GM21526 (cell line): ENCODE data around the gene HTR1E.
"Not testable (repeated sequence)": the region's sequence is repeated elsewhere in the genome, so short reads cannot be mapped to it uniquely, and the experiment has no call there.

Experiments
- ATAC-seq: cut with Tn5 transposase; IDR thresholded peaks from one replicate; pipeline ENCODE4 v1.9.1; 2021; ENCODE audit warnings: moderate library complexity; ENCODE audit not compliant: unreplicated experiment, low FRiP score

The HTR1E gene

DNA sequence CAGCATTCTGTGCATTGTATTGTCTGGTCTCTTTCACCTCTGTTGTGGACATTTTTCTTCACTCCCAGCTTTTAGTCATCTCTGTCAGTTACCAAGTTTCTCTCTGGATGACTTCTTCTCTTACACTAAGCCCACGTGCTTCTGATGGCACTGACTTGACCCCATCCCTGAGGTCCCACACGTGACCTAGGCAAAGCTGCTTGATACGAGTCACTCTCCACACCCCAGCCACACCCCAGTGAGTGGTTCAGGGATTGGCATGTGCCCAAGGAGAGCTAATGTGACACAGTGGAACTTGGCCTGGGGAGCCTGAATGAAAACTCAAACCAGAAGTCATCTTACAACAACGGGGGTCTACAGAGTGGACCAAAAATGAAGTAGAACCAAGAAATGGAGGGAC is 32.2 kb downstream of the HTR1E start:
- no peak for ATAC-seq

- no peak for ATAC-seq
Measured at GRCh38 chr6:86973088-86973487, 35.8 kb downstream of the HTR1E start.

DNA sequence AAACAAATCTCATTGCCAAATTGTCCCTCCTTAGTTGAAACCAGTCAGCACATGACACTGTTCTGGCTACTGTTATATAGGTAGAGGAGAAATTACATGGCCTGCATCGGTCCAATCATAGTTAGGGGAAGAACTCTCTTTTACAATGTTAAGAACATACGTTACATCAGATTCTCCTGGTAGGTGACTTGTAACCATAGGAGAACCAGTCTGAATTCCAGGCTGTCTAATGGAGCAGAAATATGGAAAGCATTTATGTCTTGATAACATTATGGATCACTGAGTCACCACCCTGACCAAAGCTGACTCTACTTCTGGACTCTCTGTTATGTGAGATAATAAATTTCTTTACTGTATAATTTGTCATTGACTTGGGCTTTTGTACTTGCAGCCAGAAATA is 40.9 kb downstream of the HTR1E start:
- ATAC-seq = no peak

DNA sequence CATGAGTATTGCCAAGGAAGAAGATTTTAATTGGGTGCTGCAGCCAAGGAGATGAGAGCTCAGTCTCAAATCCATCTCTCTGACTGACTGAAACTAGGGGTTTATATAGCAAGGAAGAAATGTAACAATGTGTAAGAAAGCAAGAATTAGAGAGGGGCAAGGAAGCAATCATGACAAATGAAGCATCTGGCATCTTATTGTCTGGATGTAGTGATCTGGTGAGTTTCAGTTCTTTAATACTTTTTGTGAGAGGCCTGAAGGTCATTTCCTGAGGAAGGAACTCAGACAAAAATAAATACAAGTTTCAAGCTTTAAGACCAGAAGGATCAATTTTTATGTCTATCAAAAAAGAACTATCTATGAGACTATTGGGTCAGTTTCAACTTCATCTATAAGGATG is 64.2 kb downstream of the HTR1E start:
- ATAC-seq = no peak

- ATAC-seq = not testable (repeated sequence)
Measured at GRCh38 chr6:87002391-87002790, 65.1 kb downstream of the HTR1E start.

DNA sequence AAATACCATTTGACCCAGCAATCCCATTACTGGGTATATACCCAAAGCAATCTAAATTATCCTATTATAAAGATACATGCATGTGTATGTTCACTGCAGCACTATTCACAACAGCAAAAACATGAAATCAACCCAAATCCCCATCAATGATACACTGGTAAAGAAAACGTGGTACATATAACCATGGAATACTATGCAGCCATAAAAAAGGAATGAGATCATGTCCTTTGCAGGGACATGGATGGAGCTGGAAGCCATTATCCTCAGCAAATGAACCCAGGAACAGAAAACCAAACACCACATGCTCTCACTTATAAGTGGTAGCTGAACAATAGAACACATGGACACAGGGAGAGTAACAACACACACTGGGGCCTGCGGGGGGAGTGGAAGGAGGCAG is 69.2 kb downstream of the HTR1E start:
- ATAC-seq = not testable (repeated sequence)

DNA sequence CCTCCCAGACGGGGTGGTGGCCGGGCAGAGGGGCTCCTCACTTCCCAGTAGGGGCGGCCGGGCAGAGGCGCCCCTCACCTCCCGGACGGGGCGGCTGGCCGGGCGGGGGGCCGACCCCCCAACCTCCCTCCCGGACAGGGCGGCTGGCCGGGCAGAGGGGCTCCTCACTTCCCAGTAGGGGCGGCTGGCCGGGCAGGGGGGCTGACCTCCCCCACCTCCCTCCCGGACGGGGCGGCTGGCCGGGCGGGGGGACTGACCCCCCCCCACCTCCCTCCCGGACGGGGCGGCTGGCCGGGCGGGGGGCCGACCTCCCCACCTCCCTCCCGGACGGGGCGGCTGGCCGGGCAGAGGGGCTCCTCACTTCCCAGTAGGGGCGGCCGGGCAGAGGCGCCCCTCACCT is 72.3 kb downstream of the HTR1E start:
- ATAC-seq = not testable (repeated sequence)

GRCh38 chr6:87012035-87012434 is 74.7 kb downstream of the HTR1E start:
- ATAC-seq = no peak

DNA sequence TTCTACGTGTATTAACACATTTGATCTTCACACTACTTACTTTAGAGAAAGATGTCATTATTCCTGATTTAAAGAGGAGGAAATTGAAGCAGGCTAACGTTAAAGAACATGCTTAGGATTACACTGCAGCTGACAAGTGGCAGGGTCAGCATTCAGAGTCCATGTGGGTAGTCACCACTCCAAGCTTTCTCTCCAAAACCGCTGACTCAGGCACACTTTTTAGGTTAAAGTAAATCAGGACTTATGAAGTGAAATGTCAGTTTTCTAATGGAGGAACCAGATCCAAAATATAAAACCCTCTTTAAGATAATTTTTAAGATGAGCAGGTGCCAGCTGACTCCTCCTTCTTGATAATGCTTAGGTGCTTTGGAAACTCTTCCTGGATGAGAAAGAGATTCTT is 75.4 kb downstream of the HTR1E start:
- ATAC-seq = no peak

GRCh38 chr6:87016772-87017171 is 79.4 kb downstream of the HTR1E start:
- no peak for ATAC-seq

DNA sequence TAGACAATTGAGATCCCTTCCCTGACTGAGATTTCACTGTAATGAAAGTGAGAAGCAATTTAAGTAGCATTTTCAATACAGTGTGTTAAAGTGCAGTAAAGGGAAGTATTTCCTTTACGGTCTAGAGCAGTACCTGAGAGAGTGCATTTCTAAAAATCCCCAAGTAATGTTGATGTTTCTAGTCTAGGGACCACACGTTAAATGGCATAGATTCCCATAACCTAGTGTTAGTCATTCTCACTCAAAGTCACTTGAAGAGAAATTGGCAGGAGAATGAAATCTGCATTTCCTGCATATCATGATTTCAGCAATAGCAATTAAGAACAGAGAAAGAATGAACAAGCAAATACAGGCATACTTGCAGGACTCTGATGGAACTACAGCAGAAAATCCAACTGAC is 89.7 kb downstream of the HTR1E start:
- no peak for ATAC-seq

DNA sequence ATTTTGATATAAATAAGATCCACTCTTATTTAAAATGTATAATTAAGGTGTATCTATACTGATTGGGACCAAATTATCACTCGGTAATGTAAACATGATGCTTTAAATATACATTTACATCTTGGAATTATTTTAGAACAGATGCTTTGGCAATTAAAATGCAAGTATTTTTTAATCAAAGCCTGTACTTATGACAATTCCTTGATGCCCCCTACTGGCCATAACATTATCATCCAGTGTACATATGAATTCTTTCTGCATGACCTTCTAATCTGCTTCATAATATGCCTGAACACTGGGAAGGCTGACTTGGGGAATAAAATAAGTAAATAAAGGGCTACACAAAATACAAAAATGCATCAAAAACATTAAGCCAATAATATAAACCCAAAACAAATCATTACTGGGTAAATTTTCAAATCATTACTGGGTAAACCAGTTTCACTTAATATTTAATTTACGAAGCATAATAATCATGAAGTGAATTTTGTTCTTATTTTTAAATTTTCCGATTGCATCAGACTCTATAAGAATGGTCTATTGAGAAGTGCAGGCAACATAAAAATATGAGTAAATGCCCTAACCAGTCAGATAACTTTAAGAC is 92.5 kb downstream of the HTR1E start:
- peak; percentile 52 for ATAC-seq

GRCh38 chr6:87040729-87041128 is 103.4 kb downstream of the HTR1E start:
- no peak for ATAC-seq

DNA sequence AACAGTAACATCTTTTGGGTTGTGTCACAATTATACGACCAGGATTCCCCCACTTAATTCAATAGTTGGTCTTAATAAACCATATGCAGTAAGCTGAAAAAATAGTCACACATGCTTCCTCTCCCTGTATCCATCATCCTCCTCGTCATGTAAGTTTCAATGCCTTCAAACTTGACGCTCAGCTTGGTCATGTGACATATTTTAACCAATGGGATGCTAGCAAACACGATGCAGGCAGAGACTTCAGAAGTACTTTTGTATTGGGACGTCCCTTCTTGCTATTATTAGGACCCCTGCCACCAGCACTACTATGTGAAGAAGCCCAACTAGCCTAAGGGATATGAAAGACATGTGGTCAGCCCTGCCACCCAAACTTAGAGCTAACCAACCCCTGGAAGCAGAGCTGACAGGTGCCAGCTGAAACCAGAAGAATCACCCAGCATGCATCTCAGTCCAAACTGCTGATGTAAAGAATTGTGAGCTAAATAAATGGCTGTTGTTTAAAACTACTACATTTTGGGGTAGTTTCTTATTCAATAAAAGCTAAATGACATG is 108.3 kb downstream of the HTR1E start:
- no peak for ATAC-seq

- no peak for ATAC-seq
Measured at GRCh38 chr6:87049779-87050178, 112.5 kb downstream of the HTR1E start.

- ATAC-seq = no peak
Measured at GRCh38 chr6:87053312-87053711, 116.0 kb downstream of the HTR1E start.

- no peak for ATAC-seq
Measured at GRCh38 chr6:87054143-87054833, 117.0 kb downstream of the HTR1E start.

- ATAC-seq = no peak
Measured at GRCh38 chr6:87059943-87060342, 122.6 kb downstream of the HTR1E start.

- ATAC-seq = no peak
Measured at GRCh38 chr6:87065117-87065516, 127.8 kb downstream of the HTR1E start.
